ENCODE measurements around the gene ANXA2R.
A peak's percentile ranks its signal among the peaks of the same experiment; 100 is the strongest.
"Not testable (repeated sequence)": the region's sequence is repeated elsewhere in the genome, so short reads cannot be mapped to it uniquely, and the experiment has no call there.

ANXA2R gene

DNA sequence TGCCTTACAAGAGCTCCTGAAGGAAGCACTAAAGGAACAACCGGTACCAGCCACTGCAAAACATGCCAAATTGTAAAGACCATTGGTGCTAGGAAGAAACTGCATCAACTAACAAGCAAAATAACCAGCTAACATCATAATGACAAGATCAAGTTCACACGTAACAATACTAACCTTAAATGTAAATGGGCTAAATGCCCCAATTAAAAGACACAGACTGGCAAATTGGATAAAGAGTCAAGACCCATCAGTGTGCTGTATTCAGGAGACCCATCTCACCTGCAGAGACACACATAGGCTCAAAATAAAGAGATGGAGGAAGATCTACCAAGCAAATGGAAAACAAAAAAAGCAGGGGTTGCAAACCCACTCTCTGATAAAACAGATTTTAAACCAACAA lies 15.0 kb upstream of the ANXA2R start:
- not testable (repeated sequence) for DNase-seq

DNA sequence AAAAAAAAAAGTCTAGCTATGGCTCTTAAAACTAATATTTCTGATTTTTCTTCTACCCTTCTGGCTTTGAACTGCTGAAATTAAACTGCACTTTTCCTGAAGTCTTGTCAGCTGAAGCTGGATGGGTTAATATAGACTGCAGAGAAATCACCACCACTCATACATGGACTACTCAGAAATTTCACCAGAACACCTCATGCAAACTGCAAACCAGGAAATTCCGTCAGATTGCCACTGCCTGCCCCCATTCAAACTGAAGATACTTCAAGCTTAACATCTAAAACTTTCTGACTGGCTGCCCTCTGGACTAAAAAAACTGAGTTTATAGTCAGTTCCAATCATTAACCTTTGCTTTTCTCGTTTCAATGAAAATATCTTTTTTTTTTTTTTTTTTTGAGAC lies 11.6 kb upstream of the ANXA2R start:
- DNase-seq = no peak

DNA sequence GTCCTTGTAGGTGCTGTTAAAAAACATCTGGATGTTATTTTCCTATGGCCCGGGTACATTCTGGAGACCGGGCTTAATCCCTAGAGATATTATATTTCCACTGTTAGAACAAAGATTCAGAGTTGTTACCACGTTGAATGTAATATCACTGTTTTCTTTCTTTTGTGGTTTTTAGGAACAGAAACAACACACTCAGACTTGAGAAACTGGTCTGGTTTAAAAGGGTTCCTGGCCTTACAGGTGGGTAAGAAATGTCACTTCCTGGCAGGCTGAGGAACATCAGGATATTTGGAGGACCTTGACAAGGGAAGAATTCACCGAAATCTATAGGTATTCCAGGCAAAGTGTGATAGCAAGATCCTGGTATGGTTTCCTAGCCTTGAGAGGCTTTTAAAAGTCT lies 10.3 kb upstream of the ANXA2R start:
- no peak for DNase-seq

DNA sequence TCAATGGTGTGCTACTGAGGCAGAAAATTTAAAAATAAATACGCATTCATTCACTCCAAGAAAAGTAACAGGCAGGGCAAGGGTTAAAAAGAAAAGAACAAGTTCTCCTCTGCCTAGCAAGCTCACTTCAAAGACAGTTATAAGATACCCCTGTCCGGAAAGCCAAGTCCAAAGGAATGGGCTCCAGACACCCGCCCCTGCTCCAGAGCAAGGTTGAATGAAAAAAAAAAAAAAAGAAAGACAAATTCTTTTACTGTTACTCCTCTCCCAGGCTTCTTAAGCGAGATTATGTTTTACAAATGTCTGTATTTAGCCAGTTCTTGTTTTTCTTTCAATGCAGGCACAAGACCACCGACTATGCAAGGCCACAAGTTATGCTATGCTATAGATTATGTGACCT lies 9.1 kb upstream of the ANXA2R start:
- DNase-seq = no peak

DNA sequence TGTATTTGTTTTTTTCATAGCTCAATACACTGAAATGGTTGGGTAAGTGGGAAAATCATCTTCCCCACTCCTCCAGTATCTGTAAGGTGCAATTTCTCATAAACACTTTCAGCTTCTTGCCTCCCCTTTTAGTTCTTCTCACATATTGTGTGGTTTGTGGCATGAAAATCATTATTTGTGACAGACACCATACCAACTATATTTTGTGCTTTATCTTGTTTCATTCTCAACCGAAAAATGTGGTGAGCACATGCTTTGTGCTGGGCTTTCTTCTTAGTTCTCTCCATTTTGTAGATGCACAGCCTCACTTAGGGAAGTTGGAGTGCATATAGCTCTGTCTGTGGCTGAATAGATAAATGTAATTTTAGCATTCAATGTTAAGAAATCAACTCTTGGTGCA lies 6.4 kb upstream of the ANXA2R start:
- DNase-seq = no peak

DNA sequence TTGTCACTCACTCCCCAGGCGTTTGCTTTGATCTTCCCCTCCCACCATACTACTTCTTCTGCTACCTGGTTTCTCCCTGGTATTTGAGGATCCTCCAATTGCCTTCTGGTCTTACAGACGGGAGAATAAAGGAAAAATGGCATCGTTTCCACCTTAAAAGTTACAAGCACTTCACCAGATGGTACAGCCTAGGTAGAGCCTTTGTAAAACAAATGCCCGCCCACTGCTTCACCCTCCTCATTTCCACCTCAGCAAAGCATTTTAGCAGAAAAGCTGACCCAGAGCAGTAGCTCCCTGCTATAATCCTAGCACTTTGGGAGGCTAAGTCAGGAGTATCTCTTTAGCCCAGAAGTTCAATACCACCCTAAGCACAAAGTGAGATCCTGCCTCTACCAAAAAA lies 5.1 kb upstream of the ANXA2R start:
- no peak for DNase-seq

DNA sequence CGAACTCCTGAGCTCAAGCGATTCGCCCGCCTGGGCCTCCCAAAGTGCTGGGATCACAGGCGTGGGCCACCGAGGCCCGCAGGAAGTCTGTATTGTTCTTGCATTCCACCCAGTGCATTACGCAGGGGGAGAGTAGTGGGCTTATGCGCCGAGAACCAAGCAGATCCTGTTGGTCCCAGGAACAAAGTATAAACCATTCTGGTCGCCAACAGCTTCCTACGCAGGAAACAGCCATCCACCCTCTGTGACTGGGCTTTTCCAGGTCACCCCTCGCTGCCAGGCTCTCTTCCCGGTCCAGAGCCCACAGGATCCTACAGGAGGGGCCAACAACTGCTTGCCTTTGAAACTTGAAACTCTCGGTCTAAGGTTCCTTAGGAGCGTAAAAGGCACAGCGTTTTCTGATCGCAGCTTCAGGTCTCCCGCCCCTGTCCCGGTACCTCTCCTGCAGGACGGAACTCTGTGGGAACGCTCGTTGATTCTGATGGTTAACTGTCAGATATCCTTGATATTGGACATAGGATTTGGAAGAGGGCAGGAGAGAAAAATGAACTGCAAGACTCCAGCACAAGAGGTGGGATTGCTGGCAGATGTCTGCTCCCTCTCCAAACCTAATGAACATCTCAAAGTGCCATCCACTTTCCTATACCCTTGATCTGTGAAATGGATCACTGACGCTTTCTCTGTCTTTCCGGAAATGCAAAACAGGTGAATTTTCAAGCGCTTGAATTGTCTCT lies 4.2 kb upstream of the ANXA2R start:
- DNase-seq = no peak

DNA sequence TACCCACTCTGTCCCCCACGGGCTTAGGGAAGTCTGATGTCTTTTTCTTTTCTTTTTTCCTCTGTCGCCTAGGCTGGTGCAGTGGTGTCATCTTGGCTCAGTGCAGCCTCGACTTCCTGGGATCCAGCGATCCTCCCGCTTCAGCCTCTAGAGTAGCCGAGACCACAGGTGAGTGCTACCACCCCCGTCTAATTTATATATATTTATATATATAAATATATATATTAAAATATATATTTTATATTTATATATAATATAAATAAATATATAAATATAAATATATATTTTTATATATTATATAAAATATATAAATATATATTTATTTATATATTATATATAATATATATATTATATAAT lies 3.3 kb upstream of the ANXA2R start:
- DNase-seq = no peak

DNA sequence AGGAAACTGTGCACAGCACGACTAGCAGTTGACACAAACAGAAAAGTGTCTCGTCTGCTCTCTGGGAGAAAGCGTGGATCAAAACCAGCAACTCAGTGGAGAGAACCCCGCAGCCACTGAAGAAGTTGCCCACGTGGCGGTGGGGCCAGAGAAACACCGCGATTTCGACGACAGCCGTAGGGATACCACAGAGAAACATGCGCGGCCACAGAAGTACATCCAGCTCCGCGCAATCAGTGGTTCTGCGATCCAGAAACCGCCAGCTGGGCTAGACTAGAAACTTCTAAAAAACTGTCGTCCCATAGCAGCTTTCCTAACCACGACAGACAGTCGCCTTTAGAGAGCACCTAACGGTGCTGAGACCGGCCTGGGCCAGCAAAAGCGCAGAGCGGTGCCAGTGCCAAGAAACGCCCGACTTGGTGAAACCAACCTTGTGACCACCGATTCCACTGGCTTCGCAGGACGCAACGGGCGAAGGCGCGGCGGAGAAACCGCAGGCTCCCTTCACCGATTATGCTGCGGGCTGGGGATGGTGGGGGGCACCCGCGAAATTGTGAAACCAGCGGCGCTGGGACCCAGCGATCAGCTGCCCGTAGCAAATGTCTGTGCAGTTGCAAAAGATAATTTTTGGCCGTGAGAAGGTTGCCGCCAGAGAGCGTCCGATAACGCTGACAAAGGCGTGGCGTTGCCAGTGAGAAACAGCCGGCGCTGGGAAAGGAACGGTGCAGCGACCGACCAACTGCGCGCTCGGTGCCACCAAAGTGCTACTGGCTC lies 2.7 kb upstream of the ANXA2R start:
- peak; percentile 65 for DNase-seq

DNA sequence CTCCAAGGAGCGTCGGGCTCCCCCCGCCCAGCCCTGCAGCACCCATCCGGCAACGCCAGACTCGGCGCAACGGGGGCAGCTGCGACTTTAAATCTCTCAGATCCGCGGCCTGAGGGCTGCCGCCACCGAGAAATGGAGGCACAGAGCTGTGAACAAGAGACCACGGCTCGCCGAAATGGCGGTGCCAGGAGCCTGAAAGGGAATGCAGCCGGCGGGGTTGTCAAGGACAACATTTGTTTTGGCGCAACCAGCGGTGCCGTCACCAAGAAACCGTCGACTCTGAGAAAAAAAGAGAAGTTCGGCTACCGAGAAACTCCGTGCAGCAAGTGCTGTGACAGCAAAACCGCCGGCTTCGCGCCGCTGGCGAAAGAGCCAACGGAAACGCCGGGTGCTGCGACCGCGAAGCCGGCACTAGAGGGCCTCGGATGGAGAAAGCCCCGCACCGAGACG lies 2.1 kb upstream of the ANXA2R start:
- peak; percentile 63 for DNase-seq

DNA sequence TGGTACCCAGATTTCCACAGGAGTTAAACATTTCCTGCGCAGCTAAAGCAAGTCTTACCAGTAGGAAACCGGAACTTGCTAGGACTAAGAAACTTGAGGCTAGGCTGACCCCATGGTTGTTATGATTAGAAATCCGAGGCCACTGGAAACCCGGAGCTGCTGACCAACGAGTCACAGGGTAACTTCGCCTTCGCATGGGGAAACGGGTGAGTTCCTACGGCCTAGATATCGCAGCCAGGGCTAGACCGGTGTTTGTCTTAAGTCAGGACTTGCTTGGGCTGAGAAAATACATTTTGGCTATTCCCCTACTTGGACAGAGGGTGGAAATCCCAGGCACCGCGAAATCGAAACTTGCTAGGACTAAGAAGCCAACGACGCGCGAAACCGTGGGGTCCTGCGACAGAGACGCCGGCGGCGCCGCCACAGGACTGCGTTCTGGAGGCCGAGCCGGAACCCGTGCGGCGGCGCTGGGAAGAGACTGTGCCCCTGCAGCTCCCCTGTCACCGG lies 1.6 kb upstream of the ANXA2R start:
- DNase-seq = no peak

DNA sequence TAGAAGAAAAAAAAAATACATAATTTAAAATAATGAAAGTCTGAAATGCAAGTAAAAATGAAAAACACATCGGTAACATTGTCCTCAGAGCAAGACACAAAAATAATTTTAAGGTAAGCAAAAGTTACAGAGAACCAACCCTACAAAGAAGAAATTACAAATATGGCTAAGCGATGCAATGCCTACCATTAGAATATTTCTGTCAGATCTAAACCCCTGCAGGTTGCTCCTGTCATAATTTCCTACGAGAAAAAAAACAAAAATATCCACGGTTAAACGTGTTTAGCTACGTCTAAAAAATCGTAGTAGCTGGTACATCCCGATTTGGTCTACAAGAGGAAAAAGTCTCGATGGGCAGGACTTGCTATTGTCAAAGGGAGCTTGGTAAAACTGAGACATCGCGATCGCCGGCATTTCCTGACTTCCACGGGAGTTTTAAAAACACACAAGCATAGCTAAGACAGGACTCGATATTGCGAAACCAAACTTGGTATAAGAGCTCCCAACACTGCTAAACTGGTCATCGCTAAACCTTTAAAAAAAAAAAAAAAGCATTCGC lies 1.1 kb upstream of the ANXA2R start:
- DNase-seq = peak; percentile 27

DNA sequence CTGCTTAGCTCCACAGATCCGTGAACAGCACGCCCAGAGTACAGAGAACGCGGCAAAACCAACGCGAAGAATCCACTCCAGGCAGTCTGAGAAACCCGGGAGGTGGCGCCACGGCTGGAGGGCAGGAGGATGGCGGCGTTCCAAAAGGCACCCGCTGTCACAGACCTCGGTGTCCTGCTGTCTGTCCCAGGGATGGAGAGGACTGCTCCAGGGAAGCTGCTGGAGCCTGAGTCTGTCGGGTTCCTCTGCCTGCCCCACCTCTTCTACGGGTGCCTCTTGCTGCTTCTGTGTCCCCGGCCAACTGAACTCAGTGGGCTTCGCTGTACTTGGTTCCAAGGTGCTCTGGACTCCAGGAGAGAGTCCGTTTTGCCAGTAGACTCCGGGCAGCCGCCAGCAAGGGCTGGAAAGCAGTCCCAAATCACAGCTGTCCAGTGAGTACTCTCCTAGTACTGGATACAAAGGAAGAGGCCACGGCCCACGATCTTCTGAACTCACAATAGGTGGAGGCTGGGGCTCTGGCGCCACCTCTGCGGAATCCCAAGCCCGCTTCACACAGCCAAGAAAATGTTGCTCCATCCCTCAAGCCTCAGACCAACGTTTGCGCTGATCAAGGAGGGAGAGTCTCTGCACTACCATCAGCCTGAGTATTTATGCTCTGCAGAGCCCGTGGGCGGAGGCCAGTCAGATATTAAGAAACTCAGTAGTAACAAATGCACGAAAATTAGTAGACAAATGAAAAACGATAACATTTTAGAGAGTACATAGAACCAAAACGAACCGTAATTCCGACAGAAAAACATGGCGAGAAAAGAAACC lies 440 bp downstream of the ANXA2R start:
- peak; percentile 58 for DNase-seq

DNA sequence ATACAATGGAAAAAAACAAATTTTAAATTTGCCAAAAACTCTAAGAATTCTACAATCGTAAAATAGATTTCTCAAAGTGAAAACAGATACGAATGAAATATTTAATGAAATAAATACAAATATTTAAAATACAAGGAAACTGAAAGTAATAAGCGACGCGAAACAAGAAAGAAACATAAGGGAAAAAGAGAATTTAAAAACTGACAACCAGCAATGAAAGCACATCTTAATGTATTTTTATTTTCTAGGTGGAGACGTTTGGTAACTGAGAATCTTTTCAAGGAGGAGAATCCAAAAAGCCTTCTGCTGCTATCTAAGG lies 1.0 kb downstream of the ANXA2R start:
- no peak for DNase-seq

DNA sequence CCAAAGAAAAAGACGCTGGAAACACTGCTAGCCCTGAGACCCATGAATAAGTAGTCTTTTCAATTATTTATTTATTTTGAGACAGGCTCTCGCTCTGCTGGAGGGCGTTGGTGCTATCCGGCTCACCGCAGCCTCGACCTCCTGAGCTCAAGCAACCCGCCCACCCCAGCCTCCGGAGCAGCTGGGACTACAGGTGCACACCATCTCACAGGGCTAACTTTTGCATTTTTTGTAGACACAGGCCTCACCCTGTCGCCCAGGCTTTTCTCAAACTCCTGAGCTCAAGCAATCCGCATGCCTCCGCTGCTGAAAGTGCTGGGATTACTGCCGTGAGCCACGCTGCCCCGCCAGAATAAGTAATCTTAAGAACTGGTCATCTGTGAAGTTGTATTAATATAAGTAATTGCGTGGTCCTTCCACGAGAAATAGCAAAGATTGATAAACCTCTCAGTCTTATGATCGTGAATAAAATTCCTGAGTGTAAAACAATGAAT lies 1.6 kb downstream of the ANXA2R start:
- DNase-seq = no peak

DNA sequence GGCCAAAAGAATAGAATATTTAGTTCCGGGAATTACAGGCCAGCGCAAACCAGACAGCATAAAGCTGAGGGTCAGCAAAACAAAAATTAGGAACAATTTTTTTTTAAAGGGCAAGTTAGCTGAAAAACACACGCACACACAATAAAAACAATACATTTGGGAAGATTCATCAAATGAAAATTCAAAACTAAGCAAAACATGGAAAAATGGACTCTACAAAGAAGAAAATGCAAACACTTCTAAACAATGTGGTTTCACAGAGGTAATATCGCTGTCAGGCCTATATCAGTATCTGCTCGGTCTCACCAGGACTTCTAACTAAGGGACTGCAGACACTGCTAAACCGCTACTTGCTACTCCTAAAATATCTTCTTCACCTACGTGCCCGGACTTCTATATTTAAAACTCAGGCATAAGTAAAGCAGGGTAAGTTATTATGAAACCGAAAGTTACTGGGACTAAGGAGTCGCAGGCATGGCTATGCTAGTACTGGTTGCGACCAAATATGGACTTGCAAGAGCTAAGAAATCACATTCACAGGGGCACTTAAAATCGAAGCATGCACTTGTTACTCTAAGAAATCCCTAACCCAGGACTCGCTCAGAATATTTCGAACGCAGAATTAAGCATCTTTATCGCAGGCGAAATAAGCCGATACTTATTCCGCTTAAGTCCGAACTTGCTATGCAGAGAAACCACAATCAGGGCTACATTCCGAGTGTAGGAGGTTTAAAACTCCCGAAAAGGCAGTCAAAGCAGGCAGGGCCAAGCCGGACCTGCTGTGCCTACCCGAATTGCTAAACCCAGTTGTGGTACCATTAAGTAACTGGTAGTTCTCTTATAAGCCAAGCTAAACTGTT lies 2.3 kb downstream of the ANXA2R start:
- DNase-seq = no peak

DNA sequence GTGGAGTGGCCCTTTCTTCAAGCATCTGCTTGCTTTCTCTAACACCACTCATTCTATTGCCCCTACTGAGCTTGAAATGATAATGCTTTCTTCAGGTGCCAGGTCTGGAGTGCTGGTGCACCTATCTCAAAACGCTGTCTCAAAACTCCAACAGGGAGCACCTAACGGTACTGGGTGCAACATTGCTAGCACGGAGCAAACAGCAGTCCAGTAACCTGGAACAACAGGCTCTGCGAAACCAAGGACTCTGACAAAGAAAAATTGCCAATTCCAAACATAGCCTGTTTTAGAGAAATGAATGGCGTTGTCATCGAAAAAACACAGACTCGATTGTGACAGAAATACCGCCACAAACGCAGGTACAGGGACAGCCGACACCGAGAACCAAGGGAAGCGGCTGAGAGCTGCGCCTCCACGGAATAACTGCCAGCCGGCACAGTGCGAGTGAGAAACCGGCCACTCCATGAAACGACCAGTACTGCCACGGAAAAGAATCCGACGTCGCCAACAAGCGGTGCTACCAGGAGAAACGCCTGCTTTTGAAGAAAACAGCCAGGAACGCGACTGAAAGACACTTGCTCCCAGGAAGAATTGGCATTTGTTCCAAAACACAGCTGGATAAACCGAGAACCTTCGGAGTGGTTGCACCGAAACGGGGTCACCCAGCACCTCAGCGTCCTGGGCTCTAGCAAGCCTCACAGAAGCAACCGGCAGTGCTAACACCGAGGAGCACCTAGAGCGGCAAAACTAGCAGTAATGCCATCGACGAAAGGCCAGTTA lies 3.1 kb downstream of the ANXA2R start:
- DNase-seq = no peak

DNA sequence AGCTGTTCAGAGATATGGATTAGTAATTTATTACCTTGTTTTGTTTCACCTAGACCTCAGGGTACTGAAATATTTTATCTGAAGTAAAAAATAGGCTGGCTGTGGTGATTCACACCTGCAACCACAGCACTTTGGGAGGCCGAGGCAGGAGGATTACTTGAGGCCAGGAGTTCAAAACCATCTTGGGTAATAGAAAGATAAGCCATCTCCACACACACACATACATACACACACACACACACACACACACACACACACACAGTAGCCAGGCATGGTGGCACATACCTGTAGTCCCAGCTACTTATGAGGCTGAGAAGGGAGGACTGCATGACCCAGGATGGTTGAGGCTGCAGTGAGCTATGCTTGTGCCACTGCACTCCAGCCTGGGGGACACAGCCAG lies 3.7 kb downstream of the ANXA2R start:
- no peak for DNase-seq

DNA sequence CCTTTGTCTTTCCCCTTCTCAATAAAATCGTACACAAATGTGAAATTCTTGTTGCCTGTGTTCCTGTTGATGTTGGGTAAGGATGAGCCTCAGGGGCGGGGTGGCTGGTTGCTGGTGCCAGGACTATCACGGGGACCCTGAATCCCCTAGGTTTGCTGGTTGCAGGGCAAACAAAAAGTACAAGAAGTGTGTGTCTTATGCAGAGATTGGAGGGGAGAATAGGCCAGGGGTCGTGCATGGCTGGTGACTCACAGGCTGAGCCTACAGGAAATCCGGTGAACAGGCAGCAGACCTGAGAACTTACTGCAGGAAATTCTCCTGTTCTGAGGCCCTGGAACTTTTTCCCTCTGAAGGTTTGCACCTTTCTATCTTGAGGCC lies 5.5 kb downstream of the ANXA2R start:
- no peak for DNase-seq

DNA sequence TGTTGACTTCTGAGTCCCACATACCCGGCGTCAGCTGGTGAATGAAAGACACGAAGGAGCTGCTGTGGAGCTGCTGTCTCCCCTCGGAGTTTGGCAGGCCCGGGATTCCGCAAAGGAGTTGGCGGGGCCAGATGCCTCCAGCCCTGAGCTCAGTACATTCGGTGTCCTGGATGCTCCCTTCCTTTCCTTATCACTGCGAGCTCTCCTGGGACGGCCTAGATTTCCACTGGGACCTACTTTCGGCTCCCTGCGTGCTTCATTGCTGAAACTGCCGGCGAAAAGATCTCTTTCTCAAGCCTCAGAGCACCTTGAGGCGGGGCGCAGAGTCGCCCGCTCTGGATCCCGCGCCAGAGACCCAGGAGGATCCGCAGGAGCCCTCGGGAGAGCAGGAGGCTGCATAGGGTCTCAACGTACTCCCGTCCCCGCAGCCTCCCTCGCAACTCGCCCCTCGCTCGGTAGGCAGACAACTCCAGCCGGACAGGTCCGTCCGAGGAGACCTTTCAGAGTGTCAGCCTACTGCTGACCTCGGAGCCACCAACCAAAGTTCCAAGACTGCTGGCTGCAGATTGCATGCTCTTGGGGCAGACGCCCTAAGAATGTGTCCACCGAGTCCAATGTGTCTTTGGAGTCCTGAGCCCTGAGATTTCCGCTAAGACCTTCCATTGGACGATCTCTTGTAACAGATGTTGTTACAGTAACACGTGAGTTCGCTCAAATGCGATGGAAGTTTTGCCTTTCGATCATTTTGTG lies 6.1 kb downstream of the ANXA2R start:
- no peak for DNase-seq

Measured in NCI-H2081 treated with DMSO at 0.1 percent for 48 hours (cell line).